Colonic mucosa (tissue), 4 donors: ENCODE measurements around the gene SEC14L6. TPM values are rescaled to one million over a fixed set of nuclear protein-coding genes. Genes with fewer than 3 reads are reported as not detected.

Source experiments
- DNase-seq: peaks from one replicate; pipeline ENCODE4 v3.0.0-alpha.2; 2020
- H3K27ac ChIP-seq: fragments of 200-600 bp; one replicate; pipeline ENCODE4 v1.8.0; 2021
- H3K27me3 ChIP-seq: fragments of 200-600 bp; one replicate; pipeline ENCODE4 v1.8.0; 2021
- H3K36me3 ChIP-seq: fragments of 200-600 bp; one replicate; pipeline ENCODE4 v1.8.0; 2021
- H3K4me1 ChIP-seq: fragments of 200-600 bp; one replicate; pipeline ENCODE4 v1.8.0; 2021; ENCODE audit warnings: mild to moderate bottlenecking
- H3K4me3 ChIP-seq: fragments of 200-600 bp; one replicate; pipeline ENCODE4 v1.8.0; 2021
- H3K9ac ChIP-seq, 2 donors: one replicate each; pipeline ENCODE4 v1.7.0; 2013; ENCODE audit warnings: control low read depth in 2 of 2, low read depth in 2 of 2, low read length in 2 of 2
- H3K9me3 ChIP-seq: fragments of 200-600 bp; one replicate; pipeline ENCODE4 v1.8.0; 2021
- intact Hi-C: fragments of 100-400 bp; cut with DNase I; formaldehyde crosslinking; loops from one replicate; pipeline ENCODE4 v1.14.1; 2022
- total RNA-seq, 2 donors: library from RNA; stranded (reverse); fragmentation: NEBNext Ultra II Directional in 1 of 2; extraction: Animal tissue kit (Norgen Biotek cat#: 25700) in 1 of 2; gene quantifications; one replicate each; pipeline ENCODE4 v1.2.1, GENCODE V29; 2021
- TF ChIP-seq, protein P1 (sequence below): fragments of 200-600 bp; IDR thresholded peaks from one replicate; pipeline ENCODE4 v1.8.0; 2022; ENCODE audit warnings: antibody characterized with exemption, mild to moderate bottlenecking
- donor health status: healthy.
- donor health status: DM: no; HTN: no; CAD: no.
- donor health status: DM: no; HTN: no; CAD: no.

The SEC14L6 gene
- total RNA-seq, 2 donors from 2014 or later = not detected

DNA sequence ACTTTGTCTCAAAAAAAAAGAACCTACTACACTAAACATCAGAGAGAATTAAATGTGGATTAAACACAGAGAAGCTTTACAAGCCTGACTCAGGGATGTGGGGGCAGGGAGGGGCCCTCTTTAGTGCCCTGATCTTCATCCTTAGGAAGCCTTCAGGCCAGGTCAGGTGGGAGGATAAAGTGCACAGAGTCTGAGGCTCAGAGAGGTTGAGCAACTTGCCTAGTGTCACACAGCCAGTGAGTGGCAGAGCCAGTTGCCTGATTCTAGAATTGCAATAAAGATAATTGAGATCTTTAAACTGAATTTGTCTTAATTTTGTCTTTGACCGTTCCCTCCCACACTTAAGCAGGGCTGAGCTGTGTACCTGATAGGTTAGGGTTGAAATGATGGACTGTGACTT lies 7.2 kb downstream of the SEC14L6 start:
- Histone ChIP-seq H3K27ac (no peak overlapping the region), H3K27me3 (peaks cover 24% of the 10 kb centered on the region), H3K4me1 (no peaks in the 10 kb centered on the region), H3K9ac (no peak overlapping the region), H3K4me3 (no peak overlapping the region), H3K9me3 (no peaks in the 10 kb centered on the region), H3K36me3 (no peaks in the 10 kb centered on the region)
- intact Hi-C loops = no loop called here
- no peak for DNase-seq
- TF ChIP-seq, protein P1, sequence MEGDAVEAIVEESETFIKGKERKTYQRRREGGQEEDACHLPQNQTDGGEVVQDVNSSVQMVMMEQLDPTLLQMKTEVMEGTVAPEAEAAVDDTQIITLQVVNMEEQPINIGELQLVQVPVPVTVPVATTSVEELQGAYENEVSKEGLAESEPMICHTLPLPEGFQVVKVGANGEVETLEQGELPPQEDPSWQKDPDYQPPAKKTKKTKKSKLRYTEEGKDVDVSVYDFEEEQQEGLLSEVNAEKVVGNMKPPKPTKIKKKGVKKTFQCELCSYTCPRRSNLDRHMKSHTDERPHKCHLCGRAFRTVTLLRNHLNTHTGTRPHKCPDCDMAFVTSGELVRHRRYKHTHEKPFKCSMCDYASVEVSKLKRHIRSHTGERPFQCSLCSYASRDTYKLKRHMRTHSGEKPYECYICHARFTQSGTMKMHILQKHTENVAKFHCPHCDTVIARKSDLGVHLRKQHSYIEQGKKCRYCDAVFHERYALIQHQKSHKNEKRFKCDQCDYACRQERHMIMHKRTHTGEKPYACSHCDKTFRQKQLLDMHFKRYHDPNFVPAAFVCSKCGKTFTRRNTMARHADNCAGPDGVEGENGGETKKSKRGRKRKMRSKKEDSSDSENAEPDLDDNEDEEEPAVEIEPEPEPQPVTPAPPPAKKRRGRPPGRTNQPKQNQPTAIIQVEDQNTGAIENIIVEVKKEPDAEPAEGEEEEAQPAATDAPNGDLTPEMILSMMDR = no peak

DNA sequence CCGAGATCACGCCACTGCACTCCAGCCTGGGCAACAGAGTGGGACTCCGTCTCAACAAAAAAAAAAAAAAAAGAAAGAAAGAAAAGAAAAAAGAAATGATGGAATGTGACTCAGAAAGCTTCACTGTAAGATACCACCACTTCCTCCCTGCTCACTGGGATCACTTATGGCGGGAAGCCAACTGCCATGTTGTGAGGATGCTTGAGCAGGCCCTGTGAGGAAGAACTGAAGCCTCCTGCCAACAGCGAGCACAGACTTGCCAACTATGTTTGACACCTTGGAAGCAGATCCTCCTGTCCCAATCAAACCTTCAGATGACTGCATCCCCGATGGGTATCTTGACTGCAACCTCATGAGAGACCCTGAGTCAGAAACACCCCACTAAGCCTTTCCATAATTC lies 8.3 kb downstream of the SEC14L6 start:
- Histone ChIP-seq H3K4me1 (no peaks in the 10 kb centered on the region), H3K27me3 (peaks cover 20% of the 10 kb centered on the region), H3K27ac (no peak overlapping the region), H3K36me3 (no peaks in the 10 kb centered on the region), H3K4me3 (no peak overlapping the region), H3K9me3 (no peaks in the 10 kb centered on the region), H3K9ac (no peak overlapping the region)
- DNase-seq = no peak
- intact Hi-C loops = no loop called here
- TF ChIP-seq, protein P1 = no peak

DNA sequence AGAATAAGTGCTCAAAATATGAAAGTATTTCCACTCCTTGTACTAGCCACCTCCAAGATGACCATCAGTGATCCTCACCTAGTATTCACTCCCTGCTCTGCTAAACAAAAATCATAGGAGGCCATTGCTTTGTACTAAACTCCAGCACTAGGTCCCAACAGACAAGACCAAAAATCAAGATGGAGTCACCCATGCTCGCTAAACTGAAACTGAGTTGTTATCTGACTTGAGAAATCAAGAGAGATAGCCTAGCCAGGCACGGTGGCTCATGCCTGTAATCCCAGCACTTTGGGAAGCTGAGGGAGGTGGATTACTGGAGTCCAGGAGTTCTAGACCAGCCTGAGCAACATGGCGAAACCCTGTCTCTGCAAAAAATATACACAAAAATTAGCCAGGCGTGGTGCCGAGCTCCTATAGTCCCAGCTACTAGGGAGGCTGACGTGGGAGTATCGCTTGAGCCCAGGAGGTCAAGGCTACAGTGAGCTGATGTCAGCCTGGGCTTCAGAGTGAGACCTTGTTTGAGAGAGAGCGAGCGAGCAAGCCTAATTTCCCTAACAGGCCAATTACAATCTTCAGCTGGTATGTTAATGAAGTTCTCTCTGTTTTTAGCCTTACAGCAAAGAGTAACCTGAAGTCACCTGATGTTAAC lies 9.3 kb downstream of the SEC14L6 start:
- DNase-seq = no peak
- TF ChIP-seq, protein P1 = no peak
- intact Hi-C loops = no loop called here

DNA sequence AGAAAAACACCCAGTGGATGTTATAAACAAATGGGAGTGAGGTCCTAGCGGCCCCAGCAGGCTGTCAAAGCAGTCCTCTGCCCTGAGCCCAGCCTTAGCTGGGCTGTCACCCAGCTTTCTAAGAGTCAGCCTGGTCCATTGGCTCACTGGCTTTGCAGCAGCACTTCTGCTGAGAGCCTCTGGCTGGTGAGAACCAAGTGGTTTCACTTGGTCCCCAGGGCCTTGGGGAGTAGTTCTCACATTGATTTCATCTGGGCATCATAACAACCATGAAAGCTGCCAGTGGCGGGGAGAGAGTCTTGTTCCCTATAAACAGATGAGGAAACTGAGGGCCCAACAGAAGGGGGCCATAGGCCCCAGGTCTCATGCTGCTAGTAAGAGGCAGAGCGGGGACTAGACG lies 11.4 kb downstream of the SEC14L6 start:
- intact Hi-C loops = no loop called here
- no peaks in the 10 kb centered on the region for H3K4me1 ChIP-seq
- no peak overlapping the region for H3K9ac ChIP-seq
- peaks cover 3% of the 10 kb centered on the region for H3K27me3 ChIP-seq
- H3K36me3 ChIP-seq = no peaks in the 10 kb centered on the region
- H3K9me3 ChIP-seq = no peaks in the 10 kb centered on the region
- H3K4me3 ChIP-seq = no peak overlapping the region
- no peak overlapping the region for H3K27ac ChIP-seq
- DNase-seq = no peak
- TF ChIP-seq, protein P1 = no peak

More for the DNA sequence above, 9.3 kb downstream of the SEC14L6 start:
- H3K36me3 ChIP-seq = no peaks in the 10 kb centered on the region
- H3K9me3 ChIP-seq = no peaks in the 10 kb centered on the region
- H3K9ac ChIP-seq = no peak overlapping the region
- no peak overlapping the region for H3K27ac ChIP-seq
- H3K27me3 ChIP-seq = peaks cover 9% of the 10 kb centered on the region
- no peaks in the 10 kb centered on the region for H3K4me1 ChIP-seq
- no peak overlapping the region for H3K4me3 ChIP-seq

DNA sequence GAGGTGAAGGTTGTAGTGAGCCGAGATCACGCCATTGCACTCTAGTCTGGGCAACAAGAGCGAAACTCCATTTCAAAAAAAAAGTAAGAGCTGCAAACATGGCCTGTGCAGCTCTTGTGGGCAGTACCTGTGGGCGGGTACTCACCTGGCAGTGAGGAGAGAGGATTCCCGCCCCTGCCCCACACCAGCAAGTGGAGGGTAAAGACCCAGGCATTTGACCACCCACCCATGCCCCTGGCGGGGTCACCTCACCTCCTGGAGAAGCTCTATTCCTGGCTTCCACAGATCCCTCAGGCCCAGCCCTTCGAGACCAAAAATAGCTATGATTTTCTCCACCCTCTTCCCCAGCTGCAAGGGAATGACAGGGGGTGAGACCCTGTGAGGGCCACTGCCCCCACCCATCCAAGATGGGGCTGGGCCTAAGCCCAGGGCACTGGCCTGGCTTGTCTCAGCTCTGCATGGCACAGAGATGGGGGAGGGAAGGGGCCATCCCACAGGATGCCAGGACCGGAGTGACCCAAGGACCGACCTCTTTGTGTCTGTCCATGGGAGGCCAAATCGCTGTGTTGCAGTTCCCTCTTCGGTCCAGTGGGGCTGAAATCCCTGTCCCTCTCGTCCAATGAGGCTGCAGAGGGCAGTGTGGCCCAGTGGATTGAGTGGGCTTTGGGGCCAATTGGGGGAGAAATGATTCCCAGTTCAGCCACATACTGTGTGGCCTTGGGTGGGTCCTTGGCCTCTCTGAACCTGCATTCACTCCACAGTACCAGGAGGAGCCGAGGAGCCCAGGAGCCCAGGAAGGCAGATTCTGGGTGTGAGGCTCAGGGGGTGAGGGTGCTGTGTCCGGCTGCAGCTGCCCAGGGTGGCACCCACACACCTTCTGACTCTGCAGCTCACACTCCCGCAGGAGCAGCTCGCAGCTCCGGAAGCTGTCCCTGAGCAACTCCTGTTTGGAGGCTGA lies 14.6 kb downstream of the SEC14L6 start:
- DNase-seq = no peak
- Histone ChIP-seq H3K4me3 (no peak overlapping the region), H3K36me3 (no peaks in the 10 kb centered on the region), H3K4me1 (no peaks in the 10 kb centered on the region), H3K27ac (no peak overlapping the region), H3K9ac (no peak overlapping the region), H3K27me3 (no peaks in the 10 kb centered on the region), H3K9me3 (no peaks in the 10 kb centered on the region)
- TF ChIP-seq, protein P1 = no peak
- intact Hi-C loops = no loop called here
